Natural killer cell treated with Interleukin-12 subunit alpha and Interleukin-12 subunit beta and Interleukin-15 and Interleukin-18, amount 100 ng/mL, for 72 hours (primary cell): ENCODE results near the gene GALNT2. TPM values are rescaled to one million over a fixed set of nuclear protein-coding genes. Genes with fewer than 3 reads are reported as not detected.

Source experiments
- ATAC-seq, 2 donors: fragments of 150-1000 bp; cut with Tn5 transposase in 1 of 2; sonication (Bioruptor Pico), chemical (Tn5 transposase) in 1 of 2; 2 replicates each; pipeline ENCODE4 v1.10.0; 2021
- DNase-seq: peaks from one replicate; pipeline ENCODE4 v3.0.0; 2022; ENCODE audit warnings: low spot score
- H3K27ac Mint-ChIP-seq, 2 donors: 1 replicate in 1 of 2; 2 replicates in 1 of 2; pipeline ENCODE4 v1.8.0; 2022; ENCODE audit warnings: mixed read lengths in 2 of 2, mild to moderate bottlenecking in 1 of 2, moderate library complexity in 1 of 2
- H3K27me3 Mint-ChIP-seq, 2 donors: 1 replicate in 1 of 2; 2 replicates in 1 of 2; pipeline ENCODE4 v1.8.0; 2022; ENCODE audit warnings: mixed read lengths in 2 of 2
- H3K36me3 Mint-ChIP-seq: one replicate; pipeline ENCODE4 v1.8.0; 2022; ENCODE audit warnings: mixed read lengths
- H3K4me1 Mint-ChIP-seq, 2 donors: 1 replicate in 1 of 2; 2 replicates in 1 of 2; pipeline ENCODE4 v1.8.0; 2022; ENCODE audit warnings: low read depth in 2 of 2, mixed read lengths in 2 of 2, mild to moderate bottlenecking in 1 of 2
- H3K4me3 Mint-ChIP-seq: one replicate; pipeline ENCODE4 v1.8.0; 2022; ENCODE audit warnings: mixed read lengths
- H3K9me3 Mint-ChIP-seq: 2 replicates; pipeline ENCODE4 v1.8.0; 2022; ENCODE audit warnings: mixed read lengths
- total RNA-seq, 2 donors: library from RNA; stranded (reverse); gene quantifications; one replicate each; pipeline ENCODE4 v1.2.3, GENCODE V29; 2022

Gene GALNT2
- total RNA-seq, 2 donors from 2014 or later, result 37.7 to 51.5 TPM

- no peaks in the 10 kb centered on the region for H3K27me3 Mint-ChIP-seq
- no peaks in the 10 kb centered on the region for H3K9me3 Mint-ChIP-seq
- DNase-seq, result no peak
- no peaks in the 10 kb centered on the region for H3K36me3 Mint-ChIP-seq
- peak overlapping the region; percentile 69 to 87 for H3K27ac Mint-ChIP-seq
- peaks cover 50 to 61% of the 10 kb centered on the region in 2 donors for H3K4me1 Mint-ChIP-seq
- H3K4me3 Mint-ChIP-seq, result peak overlapping the region; percentile 51
- ATAC-seq, result no peak
Measured at GRCh38 chr1:230211436-230212145, 144.6 kb downstream of the GALNT2 start.

DNA sequence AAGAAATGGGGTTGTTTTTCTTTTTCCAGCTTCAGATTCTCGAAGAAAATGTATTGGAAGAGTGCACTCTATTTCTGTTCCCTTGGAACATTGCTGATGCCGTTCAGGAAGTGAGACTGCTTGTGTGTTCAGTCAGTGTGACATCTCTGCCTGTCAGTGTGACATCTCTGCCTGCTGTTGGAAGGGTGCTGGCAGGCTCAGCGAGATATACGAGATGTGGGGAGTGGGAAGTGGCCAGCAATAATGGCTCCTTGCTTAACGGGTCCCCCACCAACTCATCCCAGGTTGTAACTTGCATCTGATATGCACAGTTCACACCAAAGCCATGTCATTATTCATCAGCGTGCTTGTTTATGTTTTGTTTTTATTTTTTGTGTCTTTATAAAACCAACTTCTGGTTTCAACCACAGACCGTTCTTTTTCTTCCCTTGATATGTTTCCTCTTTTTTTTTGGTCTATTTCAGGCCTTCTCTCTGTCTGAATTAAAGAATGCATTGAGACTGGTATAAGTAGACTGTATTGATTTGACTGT lies 145.4 kb downstream of the GALNT2 start:
- no peak for DNase-seq

DNA sequence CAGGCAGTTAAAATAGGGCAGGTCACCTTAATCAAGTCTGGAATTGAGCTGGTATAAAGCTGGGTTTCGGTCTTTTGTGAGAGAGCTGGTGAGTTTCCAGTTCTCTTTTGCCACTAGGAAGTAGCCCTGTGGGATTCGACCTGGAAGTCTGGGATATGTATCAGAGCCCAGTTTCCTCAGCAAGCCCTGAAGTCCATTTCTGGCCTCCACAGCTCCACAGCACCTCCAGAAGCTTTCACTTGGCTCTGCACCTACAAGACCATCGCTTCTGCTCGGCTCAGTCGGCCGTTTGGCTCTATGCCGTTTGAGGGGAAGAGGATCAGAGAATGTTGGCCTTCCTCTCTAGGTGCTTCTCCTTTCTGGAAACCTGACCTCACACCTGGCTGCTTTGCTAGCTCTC lies 148.0 kb downstream of the GALNT2 start:
- no peak for DNase-seq
- Mint-ChIP-seq H3K27ac (no peak overlapping the region), H3K4me1 (peaks cover 54 to 57% of the 10 kb centered on the region in 2 donors), H3K27me3 (no peaks in the 10 kb centered on the region), H3K9me3 (no peaks in the 10 kb centered on the region), H3K4me3 (no peak overlapping the region), H3K36me3 (no peaks in the 10 kb centered on the region)
- no peak for ATAC-seq

More for the DNA sequence above, 145.4 kb downstream of the GALNT2 start:
- no peaks in the 10 kb centered on the region for H3K36me3 Mint-ChIP-seq
- H3K9me3 Mint-ChIP-seq, result no peaks in the 10 kb centered on the region
- peak overlapping the region; percentile 69 to 75 for H3K27ac Mint-ChIP-seq
- H3K4me3 Mint-ChIP-seq, result peak overlapping the region; percentile 51
- no peaks in the 10 kb centered on the region for H3K27me3 Mint-ChIP-seq
- peaks cover 53 to 66% of the 10 kb centered on the region in 2 donors for H3K4me1 Mint-ChIP-seq
- peak in 1 of 2 donors; percentile 42 for ATAC-seq

GRCh38 chr1:230215529-230215928 lies 148.5 kb downstream of the GALNT2 start:
- no peak for DNase-seq
- no peak for ATAC-seq
- no peaks in the 10 kb centered on the region for H3K9me3 Mint-ChIP-seq
- H3K27ac Mint-ChIP-seq, result no peak overlapping the region
- H3K4me3 Mint-ChIP-seq, result no peak overlapping the region
- H3K4me1 Mint-ChIP-seq, result peaks cover 50 to 54% of the 10 kb centered on the region in 2 donors
- H3K27me3 Mint-ChIP-seq, result no peaks in the 10 kb centered on the region
- H3K36me3 Mint-ChIP-seq, result no peaks in the 10 kb centered on the region

DNA sequence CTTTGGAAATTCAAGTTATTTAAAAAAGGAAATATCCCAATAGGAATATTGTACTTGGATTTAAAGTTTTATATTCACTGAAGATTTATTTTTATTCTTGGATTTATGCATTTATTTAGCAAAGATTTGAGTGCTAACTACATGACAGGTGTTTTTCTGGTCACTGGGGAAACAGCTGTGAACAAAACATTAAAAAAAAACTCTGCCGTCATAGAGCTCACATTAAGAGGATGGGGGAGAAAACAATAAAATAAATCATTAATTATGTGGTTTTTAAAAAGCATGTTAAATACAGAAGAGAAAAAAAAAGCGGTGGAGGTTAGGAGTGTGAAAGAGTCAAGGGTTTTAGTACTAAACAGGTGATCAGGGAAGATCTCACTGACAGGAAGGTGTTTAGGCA lies 149.9 kb downstream of the GALNT2 start:
- DNase-seq (no peak), ATAC-seq (no peak)
- H3K27ac Mint-ChIP-seq, result no peak overlapping the region
- no peaks in the 10 kb centered on the region for H3K36me3 Mint-ChIP-seq
- no peaks in the 10 kb centered on the region for H3K27me3 Mint-ChIP-seq
- peaks cover 42 to 50% of the 10 kb centered on the region in 2 donors for H3K4me1 Mint-ChIP-seq
- H3K9me3 Mint-ChIP-seq, result no peaks in the 10 kb centered on the region
- H3K4me3 Mint-ChIP-seq, result no peak overlapping the region

- peaks cover 32 to 37% of the 10 kb centered on the region in 2 donors for H3K4me1 Mint-ChIP-seq
- no peak overlapping the region for H3K4me3 Mint-ChIP-seq
- H3K27ac Mint-ChIP-seq, result no peak overlapping the region
- H3K36me3 Mint-ChIP-seq, result no peaks in the 10 kb centered on the region
- H3K9me3 Mint-ChIP-seq, result no peaks in the 10 kb centered on the region
- H3K27me3 Mint-ChIP-seq, result no peaks in the 10 kb centered on the region
- DNase-seq, result no peak
- no peak for ATAC-seq
Measured at GRCh38 chr1:230218667-230219066, 151.6 kb downstream of the GALNT2 start.

- no peak overlapping the region for H3K27ac Mint-ChIP-seq
- H3K27me3 Mint-ChIP-seq, result no peaks in the 10 kb centered on the region
- peaks cover 31 to 32% of the 10 kb centered on the region in 2 donors for H3K4me1 Mint-ChIP-seq
- DNase-seq (no peak), ATAC-seq (no peak)
- H3K36me3 Mint-ChIP-seq, result no peaks in the 10 kb centered on the region
- no peak overlapping the region for H3K4me3 Mint-ChIP-seq
- H3K9me3 Mint-ChIP-seq, result no peaks in the 10 kb centered on the region
Measured at GRCh38 chr1:230219174-230220067, 152.4 kb downstream of the GALNT2 start.

- Mint-ChIP-seq H3K9me3 (no peaks in the 10 kb centered on the region), H3K27me3 (no peaks in the 10 kb centered on the region), H3K27ac (no peak overlapping the region), H3K4me1 (peaks cover 27 to 31% of the 10 kb centered on the region in 2 donors), H3K36me3 (no peaks in the 10 kb centered on the region), H3K4me3 (no peak overlapping the region)
- ATAC-seq (no peak), DNase-seq (no peak)
Measured at GRCh38 chr1:230220478-230220877, 153.4 kb downstream of the GALNT2 start.

- no peaks in the 10 kb centered on the region for H3K9me3 Mint-ChIP-seq
- DNase-seq, result no peak
- no peaks in the 10 kb centered on the region for H3K36me3 Mint-ChIP-seq
- H3K4me1 Mint-ChIP-seq, result peaks cover 27 to 31% of the 10 kb centered on the region in 2 donors
- H3K27ac Mint-ChIP-seq, result no peak overlapping the region
- ATAC-seq, result no peak
- no peak overlapping the region for H3K4me3 Mint-ChIP-seq
- no peaks in the 10 kb centered on the region for H3K27me3 Mint-ChIP-seq
Measured at GRCh38 chr1:230220907-230221306, 153.9 kb downstream of the GALNT2 start.

DNA sequence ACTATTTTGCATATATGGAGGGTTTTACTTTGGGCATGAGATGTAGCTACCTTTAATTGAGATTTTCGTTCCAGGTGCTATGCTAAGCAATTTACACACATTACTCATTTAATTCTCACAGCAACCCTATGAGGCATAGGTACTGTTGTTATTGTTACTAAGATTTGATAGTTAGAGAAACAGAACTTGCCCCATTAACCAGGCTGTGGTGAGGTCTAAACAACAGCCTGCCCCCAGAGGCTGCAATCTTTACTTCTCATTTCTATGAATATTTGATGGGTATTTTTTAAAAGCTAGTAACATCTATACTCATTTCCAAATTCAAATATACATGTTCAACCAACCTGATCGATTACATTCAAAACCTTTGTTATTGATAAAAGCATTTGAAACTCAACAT lies 155.6 kb downstream of the GALNT2 start:
- Mint-ChIP-seq H3K27ac (no peak overlapping the region), H3K27me3 (no peaks in the 10 kb centered on the region), H3K4me1 (peaks cover 24 to 25% of the 10 kb centered on the region in 2 donors), H3K4me3 (no peak overlapping the region), H3K9me3 (no peaks in the 10 kb centered on the region), H3K36me3 (no peaks in the 10 kb centered on the region)
- DNase-seq (no peak), ATAC-seq (no peak)

GRCh38 chr1:230224101-230224960 lies 157.3 kb downstream of the GALNT2 start:
- H3K4me1 Mint-ChIP-seq, result peaks cover 10 to 16% of the 10 kb centered on the region in 2 donors
- no peaks in the 10 kb centered on the region for H3K9me3 Mint-ChIP-seq
- ATAC-seq (no peak), DNase-seq (no peak)
- H3K4me3 Mint-ChIP-seq, result no peak overlapping the region
- no peaks in the 10 kb centered on the region for H3K27me3 Mint-ChIP-seq
- H3K36me3 Mint-ChIP-seq, result no peaks in the 10 kb centered on the region
- no peak overlapping the region for H3K27ac Mint-ChIP-seq

DNA sequence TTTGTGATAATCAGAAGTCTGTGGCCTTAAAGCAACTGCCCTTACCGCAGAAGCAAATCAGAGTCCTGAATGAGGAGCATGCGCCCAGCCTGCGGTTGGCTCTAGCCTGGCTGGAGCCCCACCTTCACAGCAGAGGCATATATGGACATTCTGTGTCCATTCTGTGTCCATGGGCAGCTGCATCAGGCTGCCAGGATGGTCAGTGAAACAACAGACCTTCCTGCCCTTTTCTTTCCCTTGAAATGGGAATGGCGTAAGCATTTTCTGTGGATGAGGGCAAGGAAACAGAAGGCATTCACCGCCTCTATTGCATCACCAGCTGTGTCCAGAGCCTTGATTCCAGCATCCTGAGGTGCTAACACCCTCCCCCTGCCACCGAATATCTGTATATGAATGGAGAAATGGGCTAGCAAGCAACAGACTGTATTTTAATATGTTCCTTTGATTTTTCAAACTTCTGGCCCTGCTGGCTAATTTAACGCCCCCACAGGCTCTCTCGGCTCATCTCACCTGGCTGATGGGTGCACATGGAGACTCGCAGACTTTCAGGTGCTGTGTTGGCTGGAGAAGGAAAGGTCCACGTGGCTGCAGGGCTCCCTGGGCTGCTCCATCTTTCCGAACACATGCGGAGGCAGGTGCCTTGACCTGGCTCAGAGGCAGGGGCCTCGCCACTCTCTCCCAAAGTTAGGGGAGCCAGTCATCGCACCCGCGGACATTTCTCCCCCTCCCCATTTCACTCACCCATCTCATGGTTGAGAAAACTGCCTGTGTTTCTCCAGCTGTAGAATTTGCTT lies 159.2 kb downstream of the GALNT2 start:
- Mint-ChIP-seq H3K4me3 (no peak overlapping the region), H3K36me3 (no peaks in the 10 kb centered on the region), H3K9me3 (no peaks in the 10 kb centered on the region), H3K27me3 (no peaks in the 10 kb centered on the region), H3K4me1 (peaks cover 12 to 23% of the 10 kb centered on the region in 2 donors), H3K27ac (no peak overlapping the region)
- no peak for DNase-seq
- no peak for ATAC-seq

DNA sequence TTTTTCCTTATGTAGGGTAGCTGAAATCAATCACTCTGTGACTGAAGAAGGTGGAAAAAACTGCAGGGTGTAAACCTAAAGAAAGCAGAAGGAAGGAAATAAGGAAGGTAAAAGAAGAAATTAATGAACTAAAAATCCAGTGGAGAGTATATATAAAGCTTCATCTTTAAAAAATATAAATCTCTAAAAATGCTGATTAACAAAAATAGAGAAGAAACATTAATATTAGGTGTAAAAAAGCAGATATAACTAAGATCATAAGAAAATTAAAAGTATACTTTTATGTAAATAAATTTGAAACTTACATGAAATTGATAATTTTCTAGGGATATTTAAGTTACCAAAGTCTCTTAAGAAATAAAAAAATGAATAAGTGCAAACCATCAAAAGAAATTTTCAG lies 159.8 kb downstream of the GALNT2 start:
- Mint-ChIP-seq H3K27me3 (no peaks in the 10 kb centered on the region), H3K9me3 (no peaks in the 10 kb centered on the region), H3K4me3 (no peak overlapping the region), H3K36me3 (no peaks in the 10 kb centered on the region), H3K27ac (no peak overlapping the region), H3K4me1 (peaks cover 17 to 27% of the 10 kb centered on the region in 2 donors)
- DNase-seq (no peak), ATAC-seq (no peak)
